HepG2 (cell line): ENCODE measurements around the gene CHKA. TPM values are rescaled to one million over a fixed set of nuclear protein-coding genes. Genes with fewer than 3 reads are reported as not detected.

Source experiments
- ADNP ChIP-seq: sonication (generic); formaldehyde crosslinking; IDR thresholded peaks from 2 replicates; pipeline ENCODE4 v1.4.0; 2020; ENCODE audit warnings: missing genetic modification reagents
- ATF7-NPFF ChIP-seq: sonication (generic); formaldehyde crosslinking; IDR thresholded peaks from 2 replicates; pipeline ENCODE4 v1.8.1; 2023; ENCODE audit warnings: mild to moderate bottlenecking, low read depth, missing genetic modification reagents, moderate library complexity
- ELK4 ChIP-seq: sonication (generic); formaldehyde crosslinking; IDR thresholded peaks from 2 replicates; pipeline ENCODE4 v1.9.0; 2021; ENCODE audit warnings: missing genetic modification reagents, borderline replicate concordance
- FLYWCH1 ChIP-seq: sonication (generic); formaldehyde crosslinking; IDR thresholded peaks from 2 replicates; pipeline ENCODE4 v1.8.1; 2023; ENCODE audit warnings: mild to moderate bottlenecking, missing genetic modification reagents
- JUND ChIP-seq: sonication (generic); formaldehyde crosslinking; IDR thresholded peaks from 2 replicates; pipeline ENCODE4 v1.8.0; 2022; ENCODE audit warnings: mild to moderate bottlenecking, missing genetic modification reagents
- MXI1 ChIP-seq: IDR thresholded peaks from 3 replicates; pipeline ENCODE4 v1.6.1; 2012; ENCODE audit warnings: low read depth, low read length, inconsistent platforms, borderline replicate concordance
- NCOA5 ChIP-seq: sonication (generic); formaldehyde crosslinking; IDR thresholded peaks from 2 replicates; pipeline ENCODE4 v1.4.0; 2020; ENCODE audit warnings: missing genetic modification reagents
- NFYB ChIP-seq: sonication (generic); formaldehyde crosslinking; IDR thresholded peaks from 2 replicates; pipeline ENCODE4 v1.4.0; 2020; ENCODE audit warnings: missing genetic modification reagents
- NR2F6 ChIP-seq, 2 experiments: IDR thresholded peaks; 2 replicates each; pipeline ENCODE4 v1.6.1; 2016; ENCODE audit warnings: antibody characterized with exemption in 1 of 2, mild to moderate bottlenecking in 1 of 2
- POLR2AphosphoS5 ChIP-seq: IDR thresholded peaks from 2 replicates; pipeline ENCODE4 v1.6.1; 2012; ENCODE audit warnings: low read depth, low read length
- RAD51 ChIP-seq: fragments of 450-650 bp; IDR thresholded peaks from 2 replicates; pipeline ENCODE4 v1.6.1; 2016; ENCODE audit warnings: borderline replicate concordance
- REL ChIP-seq: sonication (generic); formaldehyde crosslinking; conservative IDR thresholded peaks from 2 replicates; pipeline ENCODE4 v1.8.0; 2022; ENCODE audit warnings: mild to moderate bottlenecking, missing genetic modification reagents, moderate library complexity
- SIX4 ChIP-seq: sonication (generic); formaldehyde crosslinking; IDR thresholded peaks from 2 replicates; pipeline ENCODE4 v1.4.0; 2020; ENCODE audit warnings: missing genetic modification reagents
- TFDP2 ChIP-seq: sonication (generic); formaldehyde crosslinking; IDR thresholded peaks from 2 replicates; pipeline ENCODE4 v1.4.0; 2020; ENCODE audit warnings: missing genetic modification reagents
- U2AF2 ChIP-seq: fragments of 200-400 bp; formaldehyde crosslinking; IDR thresholded peaks from 2 replicates; pipeline ENCODE4 v1.6.1; 2017; ENCODE audit warnings: low read depth, mild to moderate bottlenecking, low read length
- ZBTB2 ChIP-seq: sonication (generic); formaldehyde crosslinking; IDR thresholded peaks from 2 replicates; pipeline ENCODE4 v1.8.0; 2022; ENCODE audit warnings: low read depth, missing genetic modification reagents
- ZGPAT ChIP-seq: IDR thresholded peaks from 2 replicates; pipeline ENCODE4 v1.6.1; 2016; ENCODE audit warnings: mild to moderate bottlenecking
- ZNF33B ChIP-seq: sonication (generic); formaldehyde crosslinking; IDR thresholded peaks from 2 replicates; pipeline ENCODE4 v1.5.1; 2020; ENCODE audit warnings: mild to moderate bottlenecking, missing genetic modification reagents
- ZNF446 ChIP-seq: sonication (generic); formaldehyde crosslinking; IDR thresholded peaks from 2 replicates; pipeline ENCODE4 v1.5.0; 2020; ENCODE audit warnings: mild to moderate bottlenecking, missing genetic modification reagents
- ZNF644 ChIP-seq: IDR thresholded peaks from 2 replicates; pipeline ENCODE4 v1.6.1; 2016; ENCODE audit warnings: low read depth
- ZNF704 ChIP-seq: sonication (generic); formaldehyde crosslinking; IDR thresholded peaks from 2 replicates; pipeline ENCODE4 v1.8.1; 2023; ENCODE audit warnings: mild to moderate bottlenecking, inconsistent platforms, moderate library complexity, missing genetic modification reagents, borderline replicate concordance
- ZNF780A ChIP-seq: sonication (generic); formaldehyde crosslinking; IDR thresholded peaks from 2 replicates; pipeline ENCODE4 v1.8.0; 2022; ENCODE audit warnings: mild to moderate bottlenecking, missing genetic modification reagents, moderate library complexity
- ZNF83 ChIP-seq: sonication (generic); formaldehyde crosslinking; IDR thresholded peaks from 2 replicates; pipeline ENCODE4 v1.4.0; 2020; ENCODE audit warnings: missing genetic modification reagents, mild to moderate bottlenecking, borderline replicate concordance
- ZNF879 ChIP-seq: sonication (generic); formaldehyde crosslinking; IDR thresholded peaks from 2 replicates; pipeline ENCODE4 v1.8.1; 2023; ENCODE audit warnings: missing genetic modification reagents
- polyA plus RNA-seq, 8 experiments: library from polyadenylated mRNA; depleted of rRNA in 3 of 8; stranded (reverse) in 7 of 8; unstranded in 1 of 8; fragments of >200 nt; fragmentation: Illumina TruSeq in 4 of 8; extraction: Trizol in 4 of 8; gene quantifications; 2 replicates each; pipeline versions ENCODE4 v1.2.1 to v1.2.3, GENCODE V29; 2011 to 2016; ENCODE audit warnings: low read depth in 4 of 8, missing spikeins in 1 of 8, mixed read lengths in 1 of 8; ENCODE audit not compliant: insufficient read depth in 1 of 8
- total RNA-seq, 5 experiments: library from RNA; depleted of rRNA; stranded (reverse); fragments of >200 nt; fragmentation: Illumina TruSeq; extraction: Trizol; gene quantifications; 2 replicates each; pipeline ENCODE4 v1.2.3, GENCODE V29; 2016; ENCODE audit warnings: low read depth in 1 of 5

CHKA gene
- total and polyA plus RNA-seq, 2 of the 13 experiments (the other 11 are each of a cell fraction or from before 2014, with no cell fraction given) = 71.6 to 92.7 TPM

- peak; percentile 37; the same call in 1 of the 2 replicates for TF ChIP-seq ZNF704 (CRISPR knock-in tag)
- TF ChIP-seq ZNF446 (CRISPR knock-in tag) = no peak
- no peak for TF ChIP-seq NCOA5 (CRISPR knock-in tag)
- TF ChIP-seq ZNF33B (CRISPR knock-in tag) = no peak
- no peak for TF ChIP-seq ZNF83 (CRISPR knock-in tag)
- TF ChIP-seq JUND (CRISPR knock-in tag) = no peak; the same call in 1 of the 2 replicates
- TF ChIP-seq ZBTB2 (CRISPR knock-in tag) = no peak
- 0 out of 2 replicates have a peak, but pooled peaks have one; percentile 31 for TF ChIP-seq ZGPAT (CRISPR knock-in tag)
- TF ChIP-seq ZNF780A = no peak; the same call in 1 of the 2 replicates
- TF ChIP-seq ATF7-NPFF = no peak; the same call in 1 of the 2 replicates
- TF ChIP-seq POLR2AphosphoS5 = peak; percentile 49; the same call in 1 of the 2 replicates
- no peak for TF ChIP-seq U2AF2
- TF ChIP-seq NFYB = peak; percentile 47; the same call in 1 of the 2 replicates
- no peak for TF ChIP-seq REL
- peak; percentile 83 for TF ChIP-seq NR2F6 (IDR thresholded peaks at IDR 0.05)
- TF ChIP-seq NR2F6 (CRISPR knock-in tag; IDR thresholded peaks at IDR 0.05) = peak; percentile 96
- no peak for TF ChIP-seq ELK4 (CRISPR knock-in tag)
- TF ChIP-seq ZNF879 = 0 out of 2 replicates have a peak, but pooled peaks have one; percentile 60
- no peak for TF ChIP-seq MXI1
- TF ChIP-seq ADNP (CRISPR knock-in tag) = peak; percentile 93
- no peak for TF ChIP-seq TFDP2 (CRISPR knock-in tag)
- no peak for TF ChIP-seq FLYWCH1 (CRISPR knock-in tag)
- 0 out of 2 replicates have a peak, but pooled peaks have one; percentile 33 for TF ChIP-seq SIX4 (CRISPR knock-in tag)
- no peak; the same call in 1 of the 2 replicates for TF ChIP-seq ZNF644 (CRISPR knock-in tag)
- no peak for TF ChIP-seq RAD51
Measured at GRCh38 chr11:68016904-68017817, 104.0 kb downstream of the CHKA start (continued).
